Activated CD4-positive, alpha-beta T cell treated with anti-CD3 and anti-CD28 coated beads, Interleukin-10, Interleukin-2, amounts not matched to agents 100 ng/mL and 50 ng/mL, durations not matched to agents 16 hours and 8 hours (primary cell): ENCODE data around the gene ARHGAP24.
"Not testable (repeated sequence)": the region's sequence is repeated elsewhere in the genome, so short reads cannot be mapped to it uniquely, and the experiment has no call there.

Source experiments
- DNase-seq: peaks from one replicate; pipeline ENCODE4 v3.0.0-alpha.2; 2020

Gene ARHGAP24

GRCh38 chr4:85784348-85784747 lies 309.4 kb downstream of the ARHGAP24 start:
- DNase-seq: no peak

DNA sequence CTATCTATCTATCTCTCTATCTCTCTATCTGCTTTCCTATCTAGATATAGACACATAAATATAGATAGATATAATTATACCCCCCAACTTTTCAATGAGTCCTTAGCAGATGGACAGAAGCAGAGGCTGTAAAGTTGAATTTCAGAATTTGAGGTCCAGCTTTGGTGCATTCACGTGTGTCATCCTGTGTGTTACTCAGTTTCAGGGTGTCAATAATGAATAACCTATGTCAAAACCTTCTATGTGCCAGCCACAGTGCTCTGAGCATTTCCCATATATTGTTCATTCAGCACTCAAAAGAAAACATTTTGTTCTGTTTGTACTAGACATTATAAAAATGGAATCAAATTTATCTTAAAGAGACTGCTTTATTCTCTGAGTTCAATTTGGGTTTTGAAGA lies 310.0 kb downstream of the ARHGAP24 start:
- DNase-seq: no peak

GRCh38 chr4:85787133-85787532 lies 312.2 kb downstream of the ARHGAP24 start:
- DNase-seq: no peak

DNA sequence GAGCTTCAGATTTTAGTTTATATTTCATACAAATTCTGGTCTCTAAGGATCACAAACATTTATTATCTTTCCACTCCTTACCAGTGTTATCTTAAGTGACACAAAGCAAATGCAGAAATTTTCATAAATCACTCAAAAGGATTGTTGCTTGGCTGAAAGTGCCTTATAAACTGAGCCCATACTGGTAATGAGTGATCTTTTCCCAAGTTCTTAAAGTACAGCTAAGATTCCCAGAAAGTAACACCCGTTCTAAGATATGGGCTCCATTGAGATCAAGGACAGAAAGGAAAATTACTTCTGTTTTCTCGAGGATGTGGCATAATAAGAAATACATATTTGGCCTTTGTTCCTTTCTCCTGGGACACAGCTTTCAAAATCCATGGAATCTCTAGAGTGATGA lies 313.7 kb downstream of the ARHGAP24 start:
- no peak for DNase-seq

DNA sequence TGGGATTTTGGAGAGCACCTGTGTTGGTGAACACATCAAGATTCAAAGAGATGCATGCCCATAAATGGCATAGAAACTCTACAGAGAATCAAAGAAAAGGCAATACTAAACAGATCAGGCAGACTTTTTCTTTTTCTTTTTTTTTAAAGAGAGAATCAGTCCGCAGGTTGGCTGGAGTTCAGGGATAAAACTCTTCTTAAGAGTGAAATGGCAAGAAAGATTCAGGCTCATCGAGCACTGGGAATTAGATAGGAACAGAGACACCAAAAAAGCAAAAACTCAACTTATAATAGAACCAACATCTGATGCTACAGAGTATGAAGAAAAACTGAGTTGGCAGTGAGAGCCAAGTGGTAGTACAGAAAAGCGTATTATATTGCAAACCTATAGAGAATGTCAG lies 314.3 kb downstream of the ARHGAP24 start:
- DNase-seq: no peak

DNA sequence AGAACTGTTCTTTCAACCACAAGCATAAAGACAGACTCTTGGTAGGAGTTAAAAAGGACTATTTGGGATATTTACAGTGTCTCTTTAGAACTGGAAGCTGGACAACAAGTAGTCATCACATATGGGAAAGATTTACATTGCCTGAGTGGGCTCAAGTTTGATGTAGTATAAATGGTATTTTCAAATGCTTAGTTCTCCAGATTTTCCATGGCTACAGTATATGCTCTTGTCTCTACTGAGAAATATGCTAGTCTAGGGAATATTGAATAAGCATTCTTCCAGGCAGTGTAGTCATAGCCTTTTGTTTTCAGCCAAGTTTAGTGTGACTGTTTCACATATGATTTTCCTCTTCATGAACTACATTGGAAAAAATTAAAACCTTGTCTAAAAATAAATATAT lies 315.6 kb downstream of the ARHGAP24 start:
- no peak for DNase-seq

GRCh38 chr4:85792376-85793232 lies 317.7 kb downstream of the ARHGAP24 start:
- DNase-seq: no peak

GRCh38 chr4:85793233-85793585 lies 318.3 kb downstream of the ARHGAP24 start:
- DNase-seq: no peak

GRCh38 chr4:85798012-85798770 lies 323.2 kb downstream of the ARHGAP24 start:
- DNase-seq: no peak

DNA sequence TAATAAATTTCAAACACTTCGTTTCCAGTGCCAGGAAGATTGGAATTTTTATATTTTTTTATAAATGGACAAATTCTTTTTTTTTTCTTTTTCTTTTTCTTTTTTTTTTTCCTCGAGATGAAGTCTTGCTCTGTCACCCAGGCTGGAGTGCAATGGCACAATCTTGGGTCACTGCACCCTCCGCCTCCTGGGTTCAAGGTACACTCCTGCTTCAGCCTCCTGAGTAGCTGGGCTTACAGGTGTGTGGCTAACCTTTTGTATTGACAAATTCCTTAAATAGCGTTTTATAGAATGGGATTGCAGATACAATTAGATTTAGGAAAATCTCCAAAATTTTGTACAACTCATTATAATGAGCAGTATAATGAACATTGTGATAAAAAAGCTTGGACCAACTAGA lies 328.9 kb downstream of the ARHGAP24 start:
- DNase-seq: no peak

- DNase-seq: no peak
Observed at GRCh38 chr4:85805891-85806290, 330.9 kb downstream of the ARHGAP24 start.

GRCh38 chr4:85806334-85806733 lies 331.4 kb downstream of the ARHGAP24 start:
- DNase-seq: no peak

DNA sequence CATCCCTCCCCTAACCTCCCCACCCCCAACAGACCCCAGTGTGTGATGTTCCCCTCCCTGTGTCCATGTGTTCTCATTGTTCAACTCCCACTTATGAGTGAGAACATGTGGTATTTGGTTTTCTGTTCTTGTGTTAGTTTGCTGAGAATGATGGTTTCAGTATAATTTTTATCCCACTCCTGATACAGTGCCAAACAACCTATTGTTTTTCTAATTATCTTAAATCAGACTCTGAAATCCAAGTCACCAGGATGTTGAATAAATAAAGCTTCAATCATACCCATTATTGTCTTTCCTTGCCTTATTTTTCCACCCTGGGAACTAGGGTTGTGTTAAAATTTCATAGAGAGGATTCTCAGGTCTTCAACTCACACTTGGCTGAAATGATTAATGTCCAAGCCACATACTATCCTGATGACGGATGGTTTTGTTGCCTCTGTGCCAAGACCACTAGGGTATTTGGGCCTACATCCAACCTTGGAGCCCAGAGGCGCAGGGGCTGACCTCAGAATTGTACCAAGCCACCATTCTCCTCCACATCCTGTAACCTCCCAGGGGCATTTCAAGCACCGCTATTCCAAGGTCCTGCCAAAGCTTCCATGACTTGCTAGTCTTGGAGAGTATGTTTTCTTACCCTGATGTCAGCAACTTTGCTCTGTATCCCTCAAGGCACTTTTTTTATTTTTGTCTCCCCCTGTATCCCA lies 332.4 kb downstream of the ARHGAP24 start:
- no peak for DNase-seq

GRCh38 chr4:85808104-85808503 lies 333.2 kb downstream of the ARHGAP24 start:
- no peak for DNase-seq

- no peak for DNase-seq
Observed at GRCh38 chr4:85808864-85809263, 333.9 kb downstream of the ARHGAP24 start.

GRCh38 chr4:85812776-85813175 lies 337.8 kb downstream of the ARHGAP24 start:
- DNase-seq: no peak

- no peak for DNase-seq
Observed at GRCh38 chr4:85815796-85816459, 341.0 kb downstream of the ARHGAP24 start.

- no peak for DNase-seq
Observed at GRCh38 chr4:85818700-85819099, 343.8 kb downstream of the ARHGAP24 start.

DNA sequence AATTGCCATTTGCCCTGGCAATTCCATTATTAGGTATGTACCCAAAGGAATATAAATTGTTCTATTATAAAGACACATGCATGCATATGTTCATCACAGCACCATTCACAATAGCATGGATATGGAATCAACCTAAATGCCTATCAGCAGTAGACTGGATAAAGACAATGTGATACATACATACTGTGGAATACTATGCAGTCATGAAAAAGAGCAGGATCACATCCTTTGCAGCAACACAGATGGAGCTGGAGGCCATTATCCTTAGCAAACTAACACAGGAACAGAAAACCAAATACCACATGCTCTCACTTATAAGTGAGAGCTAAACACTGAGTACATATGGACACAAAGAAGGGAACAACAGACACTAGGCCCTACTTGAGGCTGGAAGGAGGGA lies 345.2 kb downstream of the ARHGAP24 start:
- not testable (repeated sequence) for DNase-seq

DNA sequence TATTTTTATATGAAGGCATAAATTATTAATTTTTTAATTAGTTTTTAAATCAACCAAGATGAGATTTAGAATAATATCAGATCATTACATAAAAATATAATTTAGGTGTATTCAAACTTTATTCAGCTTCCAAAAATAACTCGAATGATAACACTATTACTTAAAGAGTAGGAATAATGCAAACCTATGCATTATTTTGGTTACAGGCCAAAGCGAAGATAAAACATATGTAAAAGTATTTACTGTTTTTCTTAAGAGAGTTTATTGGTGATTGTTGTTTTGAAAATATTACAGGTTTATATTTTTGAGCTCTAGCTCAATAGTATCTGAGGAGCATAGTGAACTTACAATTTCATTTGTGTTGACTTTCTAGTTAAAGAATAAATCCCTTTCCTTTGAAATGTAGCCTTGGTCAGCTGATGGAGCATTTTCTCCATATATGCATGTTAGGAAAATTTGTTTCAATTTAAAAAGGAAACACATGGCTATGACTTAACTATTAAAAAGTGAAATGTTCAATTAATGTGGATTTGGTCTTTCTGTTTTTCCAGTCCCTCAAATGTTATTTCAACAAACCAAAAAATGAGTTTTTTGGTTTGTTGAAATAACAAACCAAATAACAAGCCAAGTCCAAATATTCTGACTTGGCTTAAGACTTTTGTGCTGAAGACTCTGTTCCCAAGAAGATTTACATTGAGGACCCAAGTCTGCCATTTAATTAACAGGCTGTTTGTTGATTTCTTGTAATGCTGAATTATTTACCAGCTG lies 346.9 kb downstream of the ARHGAP24 start:
- no peak for DNase-seq

GRCh38 chr4:85823295-85823694 lies 348.3 kb downstream of the ARHGAP24 start:
- DNase-seq: no peak
